Measurements from ENCODE around the gene ZNF844. TPM values are rescaled to one million over a fixed set of nuclear protein-coding genes. Genes with fewer than 3 reads are reported as not detected.

The ZNF844 gene
- total RNA-seq (2022; extraction: Qiagen RNA extraction; ENCODE audit: low read depth): not detected in 5 replicates

GRCh38 chr19:12064590-12065538 is at the start of gene ZNF844:
Gene ZNF844 (plus strand): TSS chr19:12064731. CDS start chr19:12064874, 143 bp downstream.

DNA sequence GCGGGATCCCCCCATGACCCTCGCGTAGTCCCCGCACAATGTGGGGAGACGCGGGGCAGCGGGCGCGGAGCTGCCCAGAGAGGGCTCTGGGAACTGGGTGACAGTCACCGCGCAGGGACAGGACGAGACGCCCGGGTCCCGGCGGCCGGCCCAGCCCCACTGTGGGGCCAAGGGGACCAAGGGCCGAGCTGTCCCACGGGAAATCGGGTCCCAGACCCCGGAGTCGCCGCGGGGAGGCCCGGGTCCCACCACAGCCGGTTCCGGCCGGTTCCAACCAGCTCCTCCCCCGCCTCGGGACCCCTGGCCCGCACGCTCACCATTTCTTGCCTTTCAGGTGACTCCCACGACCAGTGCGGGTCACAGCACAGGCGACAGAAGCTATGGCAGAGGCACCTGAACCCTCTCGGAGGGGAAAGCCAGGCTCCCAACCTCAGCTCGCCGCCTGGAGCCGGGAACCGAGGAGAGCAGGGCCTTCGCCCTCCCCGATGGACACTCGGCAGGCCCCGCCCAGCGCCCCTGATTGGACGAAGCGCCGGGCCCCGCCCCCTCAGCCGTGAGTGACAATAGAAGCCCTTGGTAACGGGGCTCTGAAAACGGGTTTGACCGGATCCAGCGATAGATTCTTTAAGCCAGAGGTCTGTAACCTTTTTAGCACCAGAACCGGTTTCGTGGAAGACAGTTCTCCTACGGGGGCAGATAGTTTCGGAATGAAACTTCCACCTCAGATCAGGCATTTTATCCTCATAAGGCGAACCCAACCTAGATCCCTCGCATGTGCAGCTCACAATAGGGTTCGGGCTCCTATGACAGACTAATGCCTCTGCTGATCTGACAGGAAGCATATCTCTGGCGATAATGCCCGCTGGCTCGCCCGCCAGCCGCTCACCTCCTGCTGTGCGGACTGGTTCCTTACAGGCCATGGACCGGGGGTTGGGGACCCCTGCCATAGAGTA is 29.0 kb upstream of the ZNF844 start, which contains the start of gene ZNF433:
Gene ZNF433, minus strand, starts transcription at position 460 of the 953 bp plus-strand sequence. Its CDS starts 140 bp downstream, at position 320.

GRCh38 chr19:12052497-12053169 is 11.9 kb upstream of the ZNF844 start, which contains the start of gene ZNF878:
Gene ZNF878 (minus strand): TSS chr19:12052961. CDS start chr19:12052801, 160 bp downstream.

Other genes with a start within 250 kb of the ZNF844 start
- not detected in 5 replicates for gene ZNF439, start 216.0 kb upstream of the ZNF844 start, total RNA-seq (2022; extraction: Qiagen RNA extraction; ENCODE audit: low read depth)
- not detected in 5 replicates for gene ZNF69, start 176.9 kb upstream of the ZNF844 start, total RNA-seq (2022; extraction: Qiagen RNA extraction; ENCODE audit: low read depth)
- 0.18 to 0.39 TPM (median 0.30 TPM) in 5 replicates for gene ZNF700, start 139.6 kb upstream of the ZNF844 start, total RNA-seq (2022; extraction: Qiagen RNA extraction; ENCODE audit: low read depth)
- not detected in 5 replicates for gene ZNF763, start 99.7 kb upstream of the ZNF844 start, total RNA-seq (2022; extraction: Qiagen RNA extraction; ENCODE audit: low read depth)
- gene ZNF433, start 29.1 kb upstream of the ZNF844 start, total RNA-seq (2022; extraction: Qiagen RNA extraction; ENCODE audit: low read depth): not detected in 5 replicates
- not detected in 5 replicates for gene ZNF878, start 11.8 kb upstream of the ZNF844 start, total RNA-seq (2022; extraction: Qiagen RNA extraction; ENCODE audit: low read depth)
- 0.15 to 0.36 TPM (median 0.29 TPM) in 3 of 5 replicates, not detected in the others for gene ZNF20, start 75.6 kb downstream of the ZNF844 start, total RNA-seq (2022; extraction: Qiagen RNA extraction; ENCODE audit: low read depth)
- not detected in 5 replicates for gene ZNF625, start 92.0 kb downstream of the ZNF844 start, total RNA-seq (2022; extraction: Qiagen RNA extraction; ENCODE audit: low read depth)
- 1.4 to 2.5 TPM (median 1.6 TPM) in 5 replicates for gene ZNF136, start 98.4 kb downstream of the ZNF844 start, total RNA-seq (2022; extraction: Qiagen RNA extraction; ENCODE audit: low read depth)
- 0.64 to 1.0 TPM (median 0.73 TPM) in 5 replicates for gene ZNF44, start 230.2 kb downstream of the ZNF844 start, total RNA-seq (2022; extraction: Qiagen RNA extraction; ENCODE audit: low read depth)

All from A549 treated with RU486 at 1 μM for 4 hours (cell line).